GM21529 (cell line): ENCODE results near the gene KPNB1.

Source experiments
- ATAC-seq: cut with Tn5 transposase; IDR thresholded peaks from one replicate; pipeline ENCODE4 v1.9.1; 2021; ENCODE audit not compliant: unreplicated experiment

Gene KPNB1

GRCh38 chr17:47649153-47649971, at the start of gene KPNB1:
Gene KPNB1, plus strand, starts transcription at chr17:47649919. Its CDS starts 326 bp downstream, at chr17:47650245.
- peak; percentile 76 for ATAC-seq

GRCh38 chr17:47603830-47604597, 45.7 kb upstream of the KPNB1 start:
- no peak for ATAC-seq

- no peak for ATAC-seq
These were observed 45.2 kb upstream of the KPNB1 start for GRCh38 chr17:47604598-47604927.

GRCh38 chr17:47605011-47605410, 44.7 kb upstream of the KPNB1 start:
- no peak for ATAC-seq

- ATAC-seq, result no peak
These were observed 42.2 kb upstream of the KPNB1 start for GRCh38 chr17:47607481-47607880.

- ATAC-seq, result no peak
These were observed 38.1 kb upstream of the KPNB1 start for GRCh38 chr17:47611372-47612350.

GRCh38 chr17:47615766-47616424, 33.8 kb upstream of the KPNB1 start:
- no peak for ATAC-seq

- no peak for ATAC-seq
These were observed 31.3 kb upstream of the KPNB1 start for GRCh38 chr17:47618410-47618809.

- ATAC-seq, result no peak
These were observed 29.0 kb upstream of the KPNB1 start for GRCh38 chr17:47620503-47621245.

- ATAC-seq, result no peak
These were observed 28.2 kb upstream of the KPNB1 start for GRCh38 chr17:47621293-47622179.

GRCh38 chr17:47622180-47622549, 27.6 kb upstream of the KPNB1 start:
- ATAC-seq, result no peak

- ATAC-seq, result no peak
These were observed 25.0 kb upstream of the KPNB1 start for GRCh38 chr17:47624727-47625068.

- no peak for ATAC-seq
These were observed 21.6 kb upstream of the KPNB1 start for GRCh38 chr17:47628014-47628566.

GRCh38 chr17:47629826-47630225, 19.9 kb upstream of the KPNB1 start:
- no peak for ATAC-seq

- ATAC-seq, result no peak
These were observed 19.1 kb upstream of the KPNB1 start for GRCh38 chr17:47630614-47631013.

GRCh38 chr17:47632991-47633390, 16.7 kb upstream of the KPNB1 start:
- no peak for ATAC-seq

- no peak for ATAC-seq
These were observed 15.7 kb upstream of the KPNB1 start for GRCh38 chr17:47633996-47634395.

GRCh38 chr17:47634870-47635269, 14.8 kb upstream of the KPNB1 start:
- ATAC-seq, result no peak

- no peak for ATAC-seq
These were observed 14.0 kb upstream of the KPNB1 start for GRCh38 chr17:47635734-47636133.
